ENCODE measurements around the gene CDT1. TPM values are rescaled to one million over a fixed set of nuclear protein-coding genes. Genes with fewer than 3 reads are reported as not detected.

CDT1 gene
- total RNA-seq, 1 experiment from 2014 or later = 154 TPM

DNA sequence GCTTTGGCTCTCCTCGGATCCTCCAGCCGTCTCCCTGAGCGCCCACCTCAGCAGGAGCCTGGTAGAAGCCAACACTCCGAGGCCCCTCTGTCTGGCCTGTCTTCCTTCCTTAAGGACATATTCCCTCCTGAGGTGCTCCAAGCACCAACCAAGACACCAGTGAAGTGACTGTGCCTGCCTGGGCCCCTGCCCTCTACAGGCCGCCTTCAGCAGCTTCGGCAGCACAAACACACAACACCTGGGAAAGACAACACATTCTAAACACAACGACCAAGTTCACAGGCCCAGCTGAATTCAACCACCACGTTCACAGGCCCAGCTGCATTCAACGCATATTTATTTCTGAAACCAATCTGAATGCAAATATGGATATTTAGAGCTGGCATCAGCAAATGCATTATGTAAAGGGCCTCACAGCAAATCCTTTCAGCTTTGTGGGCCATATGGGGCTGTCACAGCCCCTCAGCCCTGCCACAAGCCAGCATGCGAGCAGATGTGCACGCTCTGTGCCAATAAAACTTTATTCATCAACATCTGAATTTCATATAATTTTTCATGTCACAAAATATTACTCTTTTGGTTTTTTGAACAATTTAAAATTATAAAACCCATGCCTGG is 40.9 kb downstream of the CDT1 start:
- peak; percentile 76 for ATAC-seq
- H3K27me3 Mint-ChIP-seq (ENCODE audit: low read depth) = no peaks in the 10 kb centered on the region
- H3K4me3 Mint-ChIP-seq = no peak overlapping the region
- DNase-seq (ENCODE audit: low spot score) = peak; percentile 31
- H3K36me3 Mint-ChIP-seq = peaks cover 4% of the 10 kb centered on the region
- H3K9me3 Mint-ChIP-seq = no peaks in the 10 kb centered on the region
- TF ChIP-seq CREM (CRISPR knock-in tag; IDR thresholded peaks at IDR 0.05) = no peak
- TF ChIP-seq, protein P1, sequence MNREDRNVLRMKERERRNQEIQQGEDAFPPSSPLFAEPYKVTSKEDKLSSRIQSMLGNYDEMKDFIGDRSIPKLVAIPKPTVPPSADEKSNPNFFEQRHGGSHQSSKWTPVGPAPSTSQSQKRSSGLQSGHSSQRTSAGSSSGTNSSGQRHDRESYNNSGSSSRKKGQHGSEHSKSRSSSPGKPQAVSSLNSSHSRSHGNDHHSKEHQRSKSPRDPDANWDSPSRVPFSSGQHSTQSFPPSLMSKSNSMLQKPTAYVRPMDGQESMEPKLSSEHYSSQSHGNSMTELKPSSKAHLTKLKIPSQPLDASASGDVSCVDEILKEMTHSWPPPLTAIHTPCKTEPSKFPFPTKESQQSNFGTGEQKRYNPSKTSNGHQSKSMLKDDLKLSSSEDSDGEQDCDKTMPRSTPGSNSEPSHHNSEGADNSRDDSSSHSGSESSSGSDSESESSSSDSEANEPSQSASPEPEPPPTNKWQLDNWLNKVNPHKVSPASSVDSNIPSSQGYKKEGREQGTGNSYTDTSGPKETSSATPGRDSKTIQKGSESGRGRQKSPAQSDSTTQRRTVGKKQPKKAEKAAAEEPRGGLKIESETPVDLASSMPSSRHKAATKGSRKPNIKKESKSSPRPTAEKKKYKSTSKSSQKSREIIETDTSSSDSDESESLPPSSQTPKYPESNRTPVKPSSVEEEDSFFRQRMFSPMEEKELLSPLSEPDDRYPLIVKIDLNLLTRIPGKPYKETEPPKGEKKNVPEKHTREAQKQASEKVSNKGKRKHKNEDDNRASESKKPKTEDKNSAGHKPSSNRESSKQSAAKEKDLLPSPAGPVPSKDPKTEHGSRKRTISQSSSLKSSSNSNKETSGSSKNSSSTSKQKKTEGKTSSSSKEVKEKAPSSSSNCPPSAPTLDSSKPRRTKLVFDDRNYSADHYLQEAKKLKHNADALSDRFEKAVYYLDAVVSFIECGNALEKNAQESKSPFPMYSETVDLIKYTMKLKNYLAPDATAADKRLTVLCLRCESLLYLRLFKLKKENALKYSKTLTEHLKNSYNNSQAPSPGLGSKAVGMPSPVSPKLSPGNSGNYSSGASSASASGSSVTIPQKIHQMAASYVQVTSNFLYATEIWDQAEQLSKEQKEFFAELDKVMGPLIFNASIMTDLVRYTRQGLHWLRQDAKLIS (CRISPR knock-in tag; IDR thresholded peaks at IDR 0.05; ENCODE audit: borderline replicate concordance) = no peak
- no peak for TF ChIP-seq SMAD3 (CRISPR knock-in tag; IDR thresholded peaks at IDR 0.05; ENCODE audit: borderline replicate concordance)
- TF ChIP-seq ZNF396 (CRISPR knock-in tag; IDR thresholded peaks at IDR 0.05; ENCODE audit: borderline replicate concordance) = no peak
- TF ChIP-seq MYBL2 (CRISPR knock-in tag; IDR thresholded peaks at IDR 0.05) = no peak
- TF ChIP-seq ZNF232 (CRISPR knock-in tag; IDR thresholded peaks at IDR 0.05) = no peak
- TF ChIP-seq, protein P2, sequence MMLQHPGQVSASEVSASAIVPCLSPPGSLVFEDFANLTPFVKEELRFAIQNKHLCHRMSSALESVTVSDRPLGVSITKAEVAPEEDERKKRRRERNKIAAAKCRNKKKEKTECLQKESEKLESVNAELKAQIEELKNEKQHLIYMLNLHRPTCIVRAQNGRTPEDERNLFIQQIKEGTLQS (CRISPR knock-in tag; conservative IDR thresholded peaks at IDR 0.05) = no peak
- TF ChIP-seq, protein P3, sequence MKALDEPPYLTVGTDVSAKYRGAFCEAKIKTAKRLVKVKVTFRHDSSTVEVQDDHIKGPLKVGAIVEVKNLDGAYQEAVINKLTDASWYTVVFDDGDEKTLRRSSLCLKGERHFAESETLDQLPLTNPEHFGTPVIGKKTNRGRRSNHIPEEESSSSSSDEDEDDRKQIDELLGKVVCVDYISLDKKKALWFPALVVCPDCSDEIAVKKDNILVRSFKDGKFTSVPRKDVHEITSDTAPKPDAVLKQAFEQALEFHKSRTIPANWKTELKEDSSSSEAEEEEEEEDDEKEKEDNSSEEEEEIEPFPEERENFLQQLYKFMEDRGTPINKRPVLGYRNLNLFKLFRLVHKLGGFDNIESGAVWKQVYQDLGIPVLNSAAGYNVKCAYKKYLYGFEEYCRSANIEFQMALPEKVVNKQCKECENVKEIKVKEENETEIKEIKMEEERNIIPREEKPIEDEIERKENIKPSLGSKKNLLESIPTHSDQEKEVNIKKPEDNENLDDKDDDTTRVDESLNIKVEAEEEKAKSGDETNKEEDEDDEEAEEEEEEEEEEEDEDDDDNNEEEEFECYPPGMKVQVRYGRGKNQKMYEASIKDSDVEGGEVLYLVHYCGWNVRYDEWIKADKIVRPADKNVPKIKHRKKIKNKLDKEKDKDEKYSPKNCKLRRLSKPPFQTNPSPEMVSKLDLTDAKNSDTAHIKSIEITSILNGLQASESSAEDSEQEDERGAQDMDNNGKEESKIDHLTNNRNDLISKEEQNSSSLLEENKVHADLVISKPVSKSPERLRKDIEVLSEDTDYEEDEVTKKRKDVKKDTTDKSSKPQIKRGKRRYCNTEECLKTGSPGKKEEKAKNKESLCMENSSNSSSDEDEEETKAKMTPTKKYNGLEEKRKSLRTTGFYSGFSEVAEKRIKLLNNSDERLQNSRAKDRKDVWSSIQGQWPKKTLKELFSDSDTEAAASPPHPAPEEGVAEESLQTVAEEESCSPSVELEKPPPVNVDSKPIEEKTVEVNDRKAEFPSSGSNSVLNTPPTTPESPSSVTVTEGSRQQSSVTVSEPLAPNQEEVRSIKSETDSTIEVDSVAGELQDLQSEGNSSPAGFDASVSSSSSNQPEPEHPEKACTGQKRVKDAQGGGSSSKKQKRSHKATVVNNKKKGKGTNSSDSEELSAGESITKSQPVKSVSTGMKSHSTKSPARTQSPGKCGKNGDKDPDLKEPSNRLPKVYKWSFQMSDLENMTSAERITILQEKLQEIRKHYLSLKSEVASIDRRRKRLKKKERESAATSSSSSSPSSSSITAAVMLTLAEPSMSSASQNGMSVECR (CRISPR knock-in tag; IDR thresholded peaks at IDR 0.05; ENCODE audit: borderline replicate concordance) = no peak
- TF ChIP-seq, protein P4, sequence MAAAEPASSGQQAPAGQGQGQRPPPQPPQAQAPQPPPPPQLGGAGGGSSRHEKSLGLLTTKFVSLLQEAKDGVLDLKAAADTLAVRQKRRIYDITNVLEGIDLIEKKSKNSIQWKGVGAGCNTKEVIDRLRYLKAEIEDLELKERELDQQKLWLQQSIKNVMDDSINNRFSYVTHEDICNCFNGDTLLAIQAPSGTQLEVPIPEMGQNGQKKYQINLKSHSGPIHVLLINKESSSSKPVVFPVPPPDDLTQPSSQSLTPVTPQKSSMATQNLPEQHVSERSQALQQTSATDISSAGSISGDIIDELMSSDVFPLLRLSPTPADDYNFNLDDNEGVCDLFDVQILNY (CRISPR knock-in tag; IDR thresholded peaks at IDR 0.05) = no peak
- no peak for TF ChIP-seq ATF1 (CRISPR knock-in tag; IDR thresholded peaks at IDR 0.05)
- TF ChIP-seq NFE2L1 (CRISPR knock-in tag; IDR thresholded peaks at IDR 0.05) = no peak
- peak overlapping the region; percentile 90 for H3K27ac Mint-ChIP-seq
- ChIA-PET POLR2A (no interaction called here), CTCF (interaction anchor here (1.0 to 2.4 kb wide), 3 partner anchors 13 to 107 kb away, joined by 3 to 9 read pairs (median 7); partner anchors contain the start of genes GALNS and TRAPPC2L)
- no peaks in the 10 kb centered on the region for H3K4me1 Mint-ChIP-seq

GRCh38 chr16:88846088-88846487 is 42.5 kb downstream of the CDT1 start:
- no peak overlapping the region for H3K27ac Mint-ChIP-seq
- DNase-seq (ENCODE audit: low spot score) (no peak), ATAC-seq (no peak)
- H3K9me3 Mint-ChIP-seq = no peaks in the 10 kb centered on the region
- no peaks in the 10 kb centered on the region for H3K27me3 Mint-ChIP-seq (ENCODE audit: low read depth)
- H3K36me3 Mint-ChIP-seq = peaks cover 3% of the 10 kb centered on the region
- H3K4me1 Mint-ChIP-seq = no peaks in the 10 kb centered on the region
- H3K4me3 Mint-ChIP-seq = no peak overlapping the region
- ChIA-PET POLR2A (no interaction called here), CTCF (interaction anchor here (0.6 to 2.4 kb wide), 4 partner anchors 20 to 321 kb away, joined by 3 to 7 read pairs (median 4); no protein-coding TSS in a partner anchor)
- TF ChIP-seq ZSCAN18 (CRISPR knock-in tag; IDR thresholded peaks at IDR 0.05) (no peak), ZNF138 (CRISPR knock-in tag; conservative IDR thresholded peaks at IDR 0.05) (no peak), MYBL2 (CRISPR knock-in tag; IDR thresholded peaks at IDR 0.05) (no peak), ATF1 (CRISPR knock-in tag; IDR thresholded peaks at IDR 0.05) (no peak), NFATC4 (CRISPR knock-in tag; IDR thresholded peaks at IDR 0.05) (no peak)
- TF ChIP-seq, protein P5, sequence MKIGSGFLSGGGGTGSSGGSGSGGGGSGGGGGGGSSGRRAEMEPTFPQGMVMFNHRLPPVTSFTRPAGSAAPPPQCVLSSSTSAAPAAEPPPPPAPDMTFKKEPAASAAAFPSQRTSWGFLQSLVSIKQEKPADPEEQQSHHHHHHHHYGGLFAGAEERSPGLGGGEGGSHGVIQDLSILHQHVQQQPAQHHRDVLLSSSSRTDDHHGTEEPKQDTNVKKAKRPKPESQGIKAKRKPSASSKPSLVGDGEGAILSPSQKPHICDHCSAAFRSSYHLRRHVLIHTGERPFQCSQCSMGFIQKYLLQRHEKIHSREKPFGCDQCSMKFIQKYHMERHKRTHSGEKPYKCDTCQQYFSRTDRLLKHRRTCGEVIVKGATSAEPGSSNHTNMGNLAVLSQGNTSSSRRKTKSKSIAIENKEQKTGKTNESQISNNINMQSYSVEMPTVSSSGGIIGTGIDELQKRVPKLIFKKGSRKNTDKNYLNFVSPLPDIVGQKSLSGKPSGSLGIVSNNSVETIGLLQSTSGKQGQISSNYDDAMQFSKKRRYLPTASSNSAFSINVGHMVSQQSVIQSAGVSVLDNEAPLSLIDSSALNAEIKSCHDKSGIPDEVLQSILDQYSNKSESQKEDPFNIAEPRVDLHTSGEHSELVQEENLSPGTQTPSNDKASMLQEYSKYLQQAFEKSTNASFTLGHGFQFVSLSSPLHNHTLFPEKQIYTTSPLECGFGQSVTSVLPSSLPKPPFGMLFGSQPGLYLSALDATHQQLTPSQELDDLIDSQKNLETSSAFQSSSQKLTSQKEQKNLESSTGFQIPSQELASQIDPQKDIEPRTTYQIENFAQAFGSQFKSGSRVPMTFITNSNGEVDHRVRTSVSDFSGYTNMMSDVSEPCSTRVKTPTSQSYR (CRISPR knock-in tag; IDR thresholded peaks at IDR 0.05) = no peak
- TF ChIP-seq, protein P6, sequence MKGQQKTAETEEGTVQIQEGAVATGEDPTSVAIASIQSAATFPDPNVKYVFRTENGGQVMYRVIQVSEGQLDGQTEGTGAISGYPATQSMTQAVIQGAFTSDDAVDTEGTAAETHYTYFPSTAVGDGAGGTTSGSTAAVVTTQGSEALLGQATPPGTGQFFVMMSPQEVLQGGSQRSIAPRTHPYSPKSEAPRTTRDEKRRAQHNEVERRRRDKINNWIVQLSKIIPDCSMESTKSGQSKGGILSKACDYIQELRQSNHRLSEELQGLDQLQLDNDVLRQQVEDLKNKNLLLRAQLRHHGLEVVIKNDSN (CRISPR knock-in tag; IDR thresholded peaks at IDR 0.05) = no peak

Measured in WTC11 (cell line).